ENCODE measurements around the gene C10orf105.

Gene C10orf105

GRCh38 chr10:71675295-71675970 is 44.1 kb downstream of the C10orf105 start:
- DNase-seq (ENCODE audit: low read depth in 2 of 2), result no peak

- no peak for DNase-seq (ENCODE audit: low read depth in 2 of 2)
These were observed 47.3 kb downstream of the C10orf105 start for GRCh38 chr10:71671994-71672946.

- DNase-seq (ENCODE audit: low read depth in 2 of 2), result no peak
These were observed 52.2 kb downstream of the C10orf105 start for GRCh38 chr10:71667387-71667752.

GRCh38 chr10:71666639-71667386 is 52.8 kb downstream of the C10orf105 start:
- no peak for DNase-seq (ENCODE audit: low read depth in 2 of 2)

- no peak for DNase-seq (ENCODE audit: low read depth in 2 of 2)
These were observed 54.1 kb downstream of the C10orf105 start for GRCh38 chr10:71665456-71665855.

GRCh38 chr10:71664585-71664984 is 55.0 kb downstream of the C10orf105 start:
- no peak for DNase-seq (ENCODE audit: low read depth in 2 of 2)

GRCh38 chr10:71663311-71663710 is 56.3 kb downstream of the C10orf105 start:
- no peak for DNase-seq (ENCODE audit: low read depth in 2 of 2)

GRCh38 chr10:71661779-71662336 is 57.7 kb downstream of the C10orf105 start:
- no peak for DNase-seq (ENCODE audit: low read depth in 2 of 2)

Measured in fibroblast of skin of left biceps (primary cell).